ENCODE measurements around the gene STRN4. TPM values are rescaled to one million over a fixed set of nuclear protein-coding genes. Genes with fewer than 3 reads are reported as not detected.

Gene STRN4
- total and polyA plus RNA-seq, 9 of the 15 experiments (the other 6 are each of a cell fraction or from before 2014, with no cell fraction given), result 0.62 to 83.7 (median 36.9) TPM

GRCh38 chr19:46746281-46747057 is at the start of gene STRN4 (continued):
- TF ChIP-seq, protein P1, sequence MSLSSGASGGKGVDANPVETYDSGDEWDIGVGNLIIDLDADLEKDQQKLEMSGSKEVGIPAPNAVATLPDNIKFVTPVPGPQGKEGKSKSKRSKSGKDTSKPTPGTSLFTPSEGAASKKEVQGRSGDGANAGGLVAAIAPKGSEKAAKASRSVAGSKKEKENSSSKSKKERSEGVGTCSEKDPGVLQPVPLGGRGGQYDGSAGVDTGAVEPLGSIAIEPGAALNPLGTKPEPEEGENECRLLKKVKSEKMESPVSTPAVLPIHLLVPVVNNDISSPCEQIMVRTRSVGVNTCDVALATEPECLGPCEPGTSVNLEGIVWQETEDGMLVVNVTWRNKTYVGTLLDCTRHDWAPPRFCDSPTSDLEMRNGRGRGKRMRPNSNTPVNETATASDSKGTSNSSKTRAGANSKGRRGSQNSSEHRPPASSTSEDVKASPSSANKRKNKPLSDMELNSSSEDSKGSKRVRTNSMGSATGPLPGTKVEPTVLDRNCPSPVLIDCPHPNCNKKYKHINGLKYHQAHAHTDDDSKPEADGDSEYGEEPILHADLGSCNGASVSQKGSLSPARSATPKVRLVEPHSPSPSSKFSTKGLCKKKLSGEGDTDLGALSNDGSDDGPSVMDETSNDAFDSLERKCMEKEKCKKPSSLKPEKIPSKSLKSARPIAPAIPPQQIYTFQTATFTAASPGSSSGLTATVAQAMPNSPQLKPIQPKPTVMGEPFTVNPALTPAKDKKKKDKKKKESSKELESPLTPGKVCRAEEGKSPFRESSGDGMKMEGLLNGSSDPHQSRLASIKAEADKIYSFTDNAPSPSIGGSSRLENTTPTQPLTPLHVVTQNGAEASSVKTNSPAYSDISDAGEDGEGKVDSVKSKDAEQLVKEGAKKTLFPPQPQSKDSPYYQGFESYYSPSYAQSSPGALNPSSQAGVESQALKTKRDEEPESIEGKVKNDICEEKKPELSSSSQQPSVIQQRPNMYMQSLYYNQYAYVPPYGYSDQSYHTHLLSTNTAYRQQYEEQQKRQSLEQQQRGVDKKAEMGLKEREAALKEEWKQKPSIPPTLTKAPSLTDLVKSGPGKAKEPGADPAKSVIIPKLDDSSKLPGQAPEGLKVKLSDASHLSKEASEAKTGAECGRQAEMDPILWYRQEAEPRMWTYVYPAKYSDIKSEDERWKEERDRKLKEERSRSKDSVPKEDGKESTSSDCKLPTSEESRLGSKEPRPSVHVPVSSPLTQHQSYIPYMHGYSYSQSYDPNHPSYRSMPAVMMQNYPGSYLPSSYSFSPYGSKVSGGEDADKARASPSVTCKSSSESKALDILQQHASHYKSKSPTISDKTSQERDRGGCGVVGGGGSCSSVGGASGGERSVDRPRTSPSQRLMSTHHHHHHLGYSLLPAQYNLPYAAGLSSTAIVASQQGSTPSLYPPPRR (CRISPR knock-in tag; IDR thresholded peaks at IDR 0.05; ENCODE audit: borderline replicate concordance), result no peak
- TF ChIP-seq POLR2A (conservative IDR thresholded peaks at IDR 0.05) (no peak), MTF1 (CRISPR knock-in tag; IDR thresholded peaks at IDR 0.05; ENCODE audit: borderline replicate concordance) (no peak), SIRT6 (IDR thresholded peaks at IDR 0.05; ENCODE audit: low read depth, low read length) (no peak), MYC (IDR thresholded peaks at IDR 0.05; ENCODE audit: low read depth, low read length) (peak; percentile 27; the same call in 1 of the 2 replicates), MYC (CRISPR knock-in tag; IDR thresholded peaks at IDR 0.05; ENCODE audit: borderline replicate concordance, low read depth) (no peak), RERE (CRISPR knock-in tag; IDR thresholded peaks at IDR 0.05; ENCODE audit: borderline replicate concordance) (no peak), ZNF561 (CRISPR knock-in tag; conservative IDR thresholded peaks at IDR 0.05) (no peak), NR4A1 (CRISPR knock-in tag; IDR thresholded peaks at IDR 0.05) (no peak), NR4A1 (tag; IDR thresholded peaks at IDR 0.05) (no peak), DLX4 (CRISPR knock-in tag; IDR thresholded peaks at IDR 0.05) (no peak)
- TF ChIP-seq, protein P2, sequence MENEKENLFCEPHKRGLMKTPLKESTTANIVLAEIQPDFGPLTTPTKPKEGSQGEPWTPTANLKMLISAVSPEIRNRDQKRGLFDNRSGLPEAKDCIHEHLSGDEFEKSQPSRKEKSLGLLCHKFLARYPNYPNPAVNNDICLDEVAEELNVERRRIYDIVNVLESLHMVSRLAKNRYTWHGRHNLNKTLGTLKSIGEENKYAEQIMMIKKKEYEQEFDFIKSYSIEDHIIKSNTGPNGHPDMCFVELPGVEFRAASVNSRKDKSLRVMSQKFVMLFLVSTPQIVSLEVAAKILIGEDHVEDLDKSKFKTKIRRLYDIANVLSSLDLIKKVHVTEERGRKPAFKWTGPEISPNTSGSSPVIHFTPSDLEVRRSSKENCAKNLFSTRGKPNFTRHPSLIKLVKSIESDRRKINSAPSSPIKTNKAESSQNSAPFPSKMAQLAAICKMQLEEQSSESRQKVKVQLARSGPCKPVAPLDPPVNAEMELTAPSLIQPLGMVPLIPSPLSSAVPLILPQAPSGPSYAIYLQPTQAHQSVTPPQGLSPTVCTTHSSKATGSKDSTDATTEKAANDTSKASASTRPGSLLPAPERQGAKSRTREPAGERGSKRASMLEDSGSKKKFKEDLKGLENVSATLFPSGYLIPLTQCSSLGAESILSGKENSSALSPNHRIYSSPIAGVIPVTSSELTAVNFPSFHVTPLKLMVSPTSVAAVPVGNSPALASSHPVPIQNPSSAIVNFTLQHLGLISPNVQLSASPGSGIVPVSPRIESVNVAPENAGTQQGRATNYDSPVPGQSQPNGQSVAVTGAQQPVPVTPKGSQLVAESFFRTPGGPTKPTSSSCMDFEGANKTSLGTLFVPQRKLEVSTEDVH (IDR thresholded peaks at IDR 0.05; ENCODE audit: low read depth, partially characterized antibody), result no peak
